ENCODE measurements around the gene MDH2.
"Not testable (repeated sequence)": the region's sequence is repeated elsewhere in the genome, so short reads cannot be mapped to it uniquely, and the experiment has no call there.

MDH2 gene

DNA sequence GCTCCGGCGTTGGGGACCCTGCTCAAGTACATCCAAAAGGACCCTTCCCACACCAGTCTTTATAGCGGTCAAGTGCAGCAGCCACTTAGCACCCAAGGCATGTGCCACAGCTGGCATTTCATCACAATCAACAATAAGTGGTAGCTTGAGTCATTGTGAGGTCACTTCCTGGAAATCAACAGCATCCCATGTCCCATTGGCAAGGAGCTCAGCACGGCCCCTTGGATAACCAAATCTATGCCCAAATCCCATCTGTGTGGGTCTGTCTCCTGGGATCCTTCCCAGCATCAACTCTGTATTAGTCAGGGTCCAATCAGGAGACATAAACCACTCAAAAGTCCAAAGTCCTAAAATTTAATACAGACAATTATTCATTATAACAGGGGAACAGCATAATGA lies 27.1 kb downstream of the MDH2 start:
- H3K4me3 ChIP-seq (ENCODE audit: low read length), result no peak overlapping the region
- H3K36me3 ChIP-seq (ENCODE audit: control insufficient read depth, low read depth, low read length), result no peaks in the 10 kb centered on the region
- no peaks in the 10 kb centered on the region for H3K27me3 ChIP-seq (ENCODE audit: control insufficient read depth, insufficient read depth, low read length)
- H3K27ac ChIP-seq (ENCODE audit: low read length), result no peak overlapping the region
- no peaks in the 10 kb centered on the region for H3K9me3 ChIP-seq (ENCODE audit: control insufficient read depth, low read depth, low read length)
- no peaks in the 10 kb centered on the region for H3K4me1 ChIP-seq (ENCODE audit: control insufficient read depth, low read depth, low read length)
- H3K9ac ChIP-seq (ENCODE audit: low read length), result no peak overlapping the region

- no peaks in the 10 kb centered on the region for H3K27me3 ChIP-seq (ENCODE audit: control insufficient read depth, insufficient read depth, low read length)
- no peak overlapping the region for H3K4me3 ChIP-seq (ENCODE audit: low read length)
- H3K9ac ChIP-seq (ENCODE audit: low read length), result no peak overlapping the region
- no peak overlapping the region for H3K27ac ChIP-seq (ENCODE audit: low read length)
- no peaks in the 10 kb centered on the region for H3K4me1 ChIP-seq (ENCODE audit: control insufficient read depth, low read depth, low read length)
- no peaks in the 10 kb centered on the region for H3K9me3 ChIP-seq (ENCODE audit: control insufficient read depth, low read depth, low read length)
- H3K36me3 ChIP-seq (ENCODE audit: control insufficient read depth, low read depth, low read length), result no peaks in the 10 kb centered on the region
Observed at GRCh38 chr7:76076995-76077394, 29.1 kb downstream of the MDH2 start.

- Histone ChIP-seq H3K9ac (ENCODE audit: low read length) (no peak overlapping the region), H3K27ac (ENCODE audit: low read length) (no peak overlapping the region), H3K4me1 (ENCODE audit: control insufficient read depth, low read depth, low read length) (no peaks in the 10 kb centered on the region), H3K27me3 (ENCODE audit: control insufficient read depth, insufficient read depth, low read length) (no peaks in the 10 kb centered on the region), H3K9me3 (ENCODE audit: control insufficient read depth, low read depth, low read length) (no peaks in the 10 kb centered on the region), H3K36me3 (ENCODE audit: control insufficient read depth, low read depth, low read length) (no peaks in the 10 kb centered on the region), H3K4me3 (ENCODE audit: low read length) (no peak overlapping the region)
Observed at GRCh38 chr7:76077435-76077834, 29.5 kb downstream of the MDH2 start.

DNA sequence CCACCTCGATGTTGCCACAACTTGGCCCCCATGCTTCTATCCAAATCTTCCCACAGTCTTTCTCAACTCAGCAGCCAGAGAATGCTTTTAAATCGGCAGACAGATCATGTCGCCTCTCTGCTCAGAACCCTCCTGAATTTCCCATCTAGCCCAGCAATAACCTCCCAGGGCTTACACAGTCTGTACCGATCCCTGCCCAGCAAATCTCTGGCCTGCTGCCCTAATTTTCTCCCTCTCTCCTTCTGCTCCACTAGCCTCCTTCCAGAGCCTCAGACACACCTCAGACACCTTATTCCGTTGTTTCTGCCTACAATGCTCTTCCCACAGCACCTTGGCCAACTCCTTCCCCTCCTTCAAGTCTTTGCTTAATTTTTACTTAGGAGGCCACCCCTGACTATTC lies 32.3 kb downstream of the MDH2 start:
- Histone ChIP-seq H3K4me3 (ENCODE audit: low read length) (no peak overlapping the region), H3K36me3 (ENCODE audit: control insufficient read depth, low read depth, low read length) (no peaks in the 10 kb centered on the region), H3K9ac (ENCODE audit: low read length) (no peak overlapping the region), H3K4me1 (ENCODE audit: control insufficient read depth, low read depth, low read length) (no peaks in the 10 kb centered on the region), H3K27me3 (ENCODE audit: control insufficient read depth, insufficient read depth, low read length) (no peaks in the 10 kb centered on the region), H3K27ac (ENCODE audit: low read length) (no peak overlapping the region), H3K9me3 (ENCODE audit: control insufficient read depth, low read depth, low read length) (no peaks in the 10 kb centered on the region)

DNA sequence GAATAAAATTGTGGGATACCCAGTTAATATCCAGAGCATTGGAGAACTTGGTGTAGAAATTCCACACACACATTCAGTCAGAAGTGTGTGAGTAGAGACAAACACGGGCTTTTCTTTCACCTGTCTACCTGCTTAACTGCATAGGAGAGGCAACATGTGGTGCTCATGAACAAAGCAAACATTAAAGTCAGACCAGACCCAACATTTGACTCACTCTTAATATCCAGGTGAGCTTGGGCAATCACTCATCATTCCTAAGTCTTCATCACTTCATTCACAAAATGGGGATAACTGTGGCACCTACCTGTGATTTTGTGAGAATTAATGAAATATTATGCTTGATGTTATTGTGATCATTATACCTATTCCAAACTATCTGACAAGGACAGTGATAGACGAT lies 36.2 kb downstream of the MDH2 start:
- H3K27me3 ChIP-seq (ENCODE audit: control insufficient read depth, insufficient read depth, low read length); H3K9me3 ChIP-seq (ENCODE audit: control insufficient read depth, low read depth, low read length); H3K36me3 ChIP-seq (ENCODE audit: control insufficient read depth, low read depth, low read length); H3K4me3 ChIP-seq (ENCODE audit: low read length); H3K4me1 ChIP-seq (ENCODE audit: control insufficient read depth, low read depth, low read length); H3K9ac ChIP-seq (ENCODE audit: low read length); H3K27ac ChIP-seq (ENCODE audit: low read length): not testable (repeated sequence)

- Histone ChIP-seq H3K9ac (ENCODE audit: low read length) (no peak overlapping the region), H3K36me3 (ENCODE audit: control insufficient read depth, low read depth, low read length) (no peaks in the 10 kb centered on the region), H3K4me3 (ENCODE audit: low read length) (no peak overlapping the region), H3K27me3 (ENCODE audit: control insufficient read depth, insufficient read depth, low read length) (no peaks in the 10 kb centered on the region), H3K9me3 (ENCODE audit: control insufficient read depth, low read depth, low read length) (no peaks in the 10 kb centered on the region), H3K27ac (ENCODE audit: low read length) (no peak overlapping the region), H3K4me1 (ENCODE audit: control insufficient read depth, low read depth, low read length) (no peaks in the 10 kb centered on the region)
Observed at GRCh38 chr7:76086070-76086469, 38.2 kb downstream of the MDH2 start.

DNA sequence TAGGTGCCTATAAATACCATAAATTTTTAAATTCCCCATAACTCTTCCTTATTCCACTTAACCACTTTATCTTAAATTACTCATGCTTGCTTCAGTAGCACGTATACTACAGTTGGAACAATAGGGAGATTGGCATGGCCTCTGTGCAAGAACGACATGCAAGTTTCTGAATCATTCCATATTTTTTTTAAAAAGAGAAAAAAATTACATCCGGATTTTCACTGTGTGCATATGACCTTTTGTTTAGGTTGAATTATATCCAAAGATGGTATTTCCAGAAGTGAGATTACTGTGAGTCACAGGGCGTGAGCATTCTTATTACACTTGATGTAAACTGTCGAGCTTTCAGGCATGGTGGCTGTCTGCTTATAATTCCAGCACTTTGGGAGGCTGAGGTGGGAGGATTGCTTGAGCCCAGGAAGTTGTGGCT lies 39.5 kb downstream of the MDH2 start:
- not testable (repeated sequence) for H3K36me3 ChIP-seq (ENCODE audit: control insufficient read depth, low read depth, low read length); H3K4me1 ChIP-seq (ENCODE audit: control insufficient read depth, low read depth, low read length); H3K4me3 ChIP-seq (ENCODE audit: low read length); H3K9ac ChIP-seq (ENCODE audit: low read length); H3K9me3 ChIP-seq (ENCODE audit: control insufficient read depth, low read depth, low read length); H3K27ac ChIP-seq (ENCODE audit: low read length); H3K27me3 ChIP-seq (ENCODE audit: control insufficient read depth, insufficient read depth, low read length)

- no peak overlapping the region for H3K9ac ChIP-seq (ENCODE audit: low read length)
- H3K27me3 ChIP-seq (ENCODE audit: control insufficient read depth, insufficient read depth, low read length), result no peaks in the 10 kb centered on the region
- no peaks in the 10 kb centered on the region for H3K36me3 ChIP-seq (ENCODE audit: control insufficient read depth, low read depth, low read length)
- no peak overlapping the region for H3K4me3 ChIP-seq (ENCODE audit: low read length)
- H3K27ac ChIP-seq (ENCODE audit: low read length), result no peak overlapping the region
- H3K4me1 ChIP-seq (ENCODE audit: control insufficient read depth, low read depth, low read length), result no peaks in the 10 kb centered on the region
- no peaks in the 10 kb centered on the region for H3K9me3 ChIP-seq (ENCODE audit: control insufficient read depth, low read depth, low read length)
Observed at GRCh38 chr7:76089865-76090475, 42.1 kb downstream of the MDH2 start.

GRCh38 chr7:76091506-76091905 lies 43.6 kb downstream of the MDH2 start:
- Histone ChIP-seq H3K27me3 (ENCODE audit: control insufficient read depth, insufficient read depth, low read length) (no peaks in the 10 kb centered on the region), H3K36me3 (ENCODE audit: control insufficient read depth, low read depth, low read length) (no peaks in the 10 kb centered on the region), H3K4me1 (ENCODE audit: control insufficient read depth, low read depth, low read length) (no peaks in the 10 kb centered on the region), H3K9me3 (ENCODE audit: control insufficient read depth, low read depth, low read length) (no peaks in the 10 kb centered on the region), H3K27ac (ENCODE audit: low read length) (no peak overlapping the region), H3K4me3 (ENCODE audit: low read length) (no peak overlapping the region), H3K9ac (ENCODE audit: low read length) (no peak overlapping the region)

GRCh38 chr7:76093531-76093930 lies 45.6 kb downstream of the MDH2 start:
- not testable (repeated sequence) for H3K9me3 ChIP-seq (ENCODE audit: control insufficient read depth, low read depth, low read length); H3K36me3 ChIP-seq (ENCODE audit: control insufficient read depth, low read depth, low read length); H3K27ac ChIP-seq (ENCODE audit: low read length); H3K9ac ChIP-seq (ENCODE audit: low read length); H3K27me3 ChIP-seq (ENCODE audit: control insufficient read depth, insufficient read depth, low read length); H3K4me1 ChIP-seq (ENCODE audit: control insufficient read depth, low read depth, low read length); H3K4me3 ChIP-seq (ENCODE audit: low read length)

DNA sequence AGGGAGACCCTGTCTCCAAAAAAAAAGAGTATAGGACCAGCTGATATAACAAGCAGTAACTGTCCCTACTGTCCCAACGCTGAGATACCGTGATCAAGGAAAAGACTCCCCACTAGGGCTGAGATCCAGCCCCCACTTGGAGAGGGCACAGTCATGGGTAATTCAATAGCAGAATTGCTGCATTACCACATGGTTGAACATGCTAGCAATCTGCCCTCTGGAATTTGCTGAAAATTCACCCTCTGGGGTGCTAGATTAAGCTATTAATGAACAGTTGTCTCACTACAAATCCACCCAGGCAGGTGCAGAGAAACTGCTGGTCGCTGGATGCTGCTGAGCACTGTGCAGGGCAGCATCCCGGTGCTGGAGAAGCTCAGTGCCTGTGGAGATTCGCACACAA lies 46.4 kb downstream of the MDH2 start:
- H3K9me3 ChIP-seq (ENCODE audit: control insufficient read depth, low read depth, low read length); H3K27ac ChIP-seq (ENCODE audit: low read length); H3K36me3 ChIP-seq (ENCODE audit: control insufficient read depth, low read depth, low read length); H3K9ac ChIP-seq (ENCODE audit: low read length); H3K27me3 ChIP-seq (ENCODE audit: control insufficient read depth, insufficient read depth, low read length); H3K4me3 ChIP-seq (ENCODE audit: low read length); H3K4me1 ChIP-seq (ENCODE audit: control insufficient read depth, low read depth, low read length): not testable (repeated sequence)

- Histone ChIP-seq H3K4me3 (ENCODE audit: low read length) (no peak overlapping the region), H3K36me3 (ENCODE audit: control insufficient read depth, low read depth, low read length) (no peaks in the 10 kb centered on the region), H3K9ac (ENCODE audit: low read length) (no peak overlapping the region), H3K4me1 (ENCODE audit: control insufficient read depth, low read depth, low read length) (no peaks in the 10 kb centered on the region), H3K27me3 (ENCODE audit: control insufficient read depth, insufficient read depth, low read length) (no peaks in the 10 kb centered on the region), H3K27ac (ENCODE audit: low read length) (no peak overlapping the region), H3K9me3 (ENCODE audit: control insufficient read depth, low read depth, low read length) (no peaks in the 10 kb centered on the region)
Observed at GRCh38 chr7:76095908-76096307, 48.0 kb downstream of the MDH2 start.

Measured in iPS-18a (cell line).